Neuronal stem cell (in vitro differentiated cells): ENCODE measurements around the gene IFT25.
A peak's percentile ranks its signal among the peaks of the same experiment; 100 is the strongest.

ENCODE experiments used
- DNase-seq: peaks from one replicate; pipeline ENCODE4 v3.0.0-alpha.2; 2013; ENCODE audit warnings: low spot score
- H2AFZ ChIP-seq: one replicate; pipeline ENCODE4 v1.6.1; 2013; ENCODE audit warnings: mild to moderate bottlenecking, low read length, inconsistent platforms
- H2AK5ac ChIP-seq: 2 replicates; pipeline ENCODE4 v1.6.1; 2013; ENCODE audit warnings: low read depth, mild to moderate bottlenecking, inconsistent platforms, low read length, moderate library complexity, mixed read lengths
- H2BK120ac ChIP-seq: 2 replicates; pipeline ENCODE4 v1.6.1; 2013; ENCODE audit warnings: low read depth, mild to moderate bottlenecking, inconsistent platforms, low read length, moderate library complexity, mixed read lengths
- H2BK12ac ChIP-seq: one replicate; pipeline ENCODE4 v1.6.1; 2013; ENCODE audit warnings: low read length, inconsistent platforms
- H2BK15ac ChIP-seq: 2 replicates; pipeline ENCODE4 v1.6.1; 2013; ENCODE audit warnings: mild to moderate bottlenecking, low read length, inconsistent platforms, mixed read lengths
- H2BK5ac ChIP-seq: one replicate; pipeline ENCODE4 v1.6.1; 2013; ENCODE audit warnings: inconsistent platforms, mild to moderate bottlenecking, low read length, moderate library complexity
- H3K14ac ChIP-seq: one replicate; pipeline ENCODE4 v1.6.1; 2013; ENCODE audit warnings: low read length, inconsistent platforms
- H3K18ac ChIP-seq: 2 replicates; pipeline ENCODE4 v1.6.1; 2013; ENCODE audit warnings: low read length, inconsistent platforms
- H3K23ac ChIP-seq: 2 replicates; pipeline ENCODE4 v1.6.1; 2013; ENCODE audit warnings: low read depth, mild to moderate bottlenecking, mixed read lengths, low read length, inconsistent platforms; ENCODE audit not compliant: poor library complexity
- H3K27ac ChIP-seq: replicated peaks from 3 replicates; pipeline ENCODE4 v1.5.1; 2013; ENCODE audit warnings: low read length, inconsistent platforms
- H3K27me3 ChIP-seq, 3 experiments: 2 replicates each; pipeline ENCODE4 v1.6.1; 2013; ENCODE audit warnings: low read length in 3 of 3, mild to moderate bottlenecking in 2 of 3, inconsistent platforms in 1 of 3, low read depth in 1 of 3, mixed read lengths in 1 of 3, moderate library complexity in 1 of 3; ENCODE audit not compliant: control insufficient read depth in 3 of 3, insufficient read depth in 3 of 3
- H3K36me3 ChIP-seq, 2 donors: replicated peaks in 1 of 2; 2 replicates each; pipeline ENCODE4 v1.6.1; 2013; ENCODE audit warnings: low read length in 2 of 2; ENCODE audit not compliant: control insufficient read depth in 2 of 2, insufficient read depth in 2 of 2
- H3K4ac ChIP-seq: 2 replicates; pipeline ENCODE4 v1.6.1; 2013; ENCODE audit warnings: inconsistent platforms, mild to moderate bottlenecking, low read length, moderate library complexity
- H3K4me1 ChIP-seq, 2 donors: 1 replicate in 1 of 2; 2 replicates in 1 of 2; pipeline ENCODE4 v1.6.1; 2013; ENCODE audit warnings: low read length in 2 of 2, low read depth in 1 of 2; ENCODE audit not compliant: control insufficient read depth in 2 of 2, insufficient read depth in 1 of 2
- H3K4me2 ChIP-seq: one replicate; pipeline ENCODE4 v1.6.1; 2013; ENCODE audit warnings: mild to moderate bottlenecking, low read length, inconsistent platforms; ENCODE audit not compliant: insufficient read depth, poor library complexity, severe bottlenecking
- H3K4me3 ChIP-seq, 2 donors: 2 replicates each; pipeline ENCODE4 v1.5.1; 2013; ENCODE audit warnings: low read length in 2 of 2, mild to moderate bottlenecking in 2 of 2, inconsistent platforms in 1 of 2, moderate library complexity in 1 of 2
- H3K79me1 ChIP-seq: one replicate; pipeline ENCODE4 v1.6.1; 2013; ENCODE audit warnings: low read depth, mild to moderate bottlenecking, inconsistent platforms, low read length, moderate library complexity
- H3K9ac ChIP-seq: one replicate; pipeline ENCODE4 v1.6.1; 2013; ENCODE audit warnings: mild to moderate bottlenecking, low read depth, low read length, inconsistent platforms; ENCODE audit not compliant: poor library complexity
- H3K9me3 ChIP-seq, 2 donors: replicated peaks in 1 of 2; 2 replicates each; pipeline versions ENCODE3 to v1.6.1; 2013; ENCODE audit warnings: low read length in 2 of 2, mild to moderate bottlenecking in 2 of 2, inconsistent platforms in 1 of 2, low read depth in 1 of 2, mixed read lengths in 1 of 2, moderate library complexity in 1 of 2; ENCODE audit not compliant: control insufficient read depth in 2 of 2, insufficient read depth in 1 of 2
- H4K8ac ChIP-seq: one replicate; pipeline ENCODE4 v1.6.1; 2013; ENCODE audit warnings: low read depth, mild to moderate bottlenecking, inconsistent platforms, low read length, moderate library complexity
- H4K91ac ChIP-seq: one replicate; pipeline ENCODE4 v1.6.1; 2013; ENCODE audit warnings: low read length, low read depth, mild to moderate bottlenecking, inconsistent platforms; ENCODE audit not compliant: poor library complexity
- WGBS, 2 donors: extraction: QIAGEN DNeasy Blood & Tissue Kit; methylation state at CpG; one replicate each; pipeline ENCODE4 v1.1.7; 2013; ENCODE audit warnings: missing lambda C conversion rate in 2 of 2, mixed read lengths in 1 of 2; ENCODE audit not compliant: insufficient read length in 2 of 2, insufficient replicate concordance in 1 of 2; ENCODE audit errors: extremely low coverage in 2 of 2; 5-methylcytosine and 5-hydroxymethylcytosine counted together

The IFT25 gene

DNA sequence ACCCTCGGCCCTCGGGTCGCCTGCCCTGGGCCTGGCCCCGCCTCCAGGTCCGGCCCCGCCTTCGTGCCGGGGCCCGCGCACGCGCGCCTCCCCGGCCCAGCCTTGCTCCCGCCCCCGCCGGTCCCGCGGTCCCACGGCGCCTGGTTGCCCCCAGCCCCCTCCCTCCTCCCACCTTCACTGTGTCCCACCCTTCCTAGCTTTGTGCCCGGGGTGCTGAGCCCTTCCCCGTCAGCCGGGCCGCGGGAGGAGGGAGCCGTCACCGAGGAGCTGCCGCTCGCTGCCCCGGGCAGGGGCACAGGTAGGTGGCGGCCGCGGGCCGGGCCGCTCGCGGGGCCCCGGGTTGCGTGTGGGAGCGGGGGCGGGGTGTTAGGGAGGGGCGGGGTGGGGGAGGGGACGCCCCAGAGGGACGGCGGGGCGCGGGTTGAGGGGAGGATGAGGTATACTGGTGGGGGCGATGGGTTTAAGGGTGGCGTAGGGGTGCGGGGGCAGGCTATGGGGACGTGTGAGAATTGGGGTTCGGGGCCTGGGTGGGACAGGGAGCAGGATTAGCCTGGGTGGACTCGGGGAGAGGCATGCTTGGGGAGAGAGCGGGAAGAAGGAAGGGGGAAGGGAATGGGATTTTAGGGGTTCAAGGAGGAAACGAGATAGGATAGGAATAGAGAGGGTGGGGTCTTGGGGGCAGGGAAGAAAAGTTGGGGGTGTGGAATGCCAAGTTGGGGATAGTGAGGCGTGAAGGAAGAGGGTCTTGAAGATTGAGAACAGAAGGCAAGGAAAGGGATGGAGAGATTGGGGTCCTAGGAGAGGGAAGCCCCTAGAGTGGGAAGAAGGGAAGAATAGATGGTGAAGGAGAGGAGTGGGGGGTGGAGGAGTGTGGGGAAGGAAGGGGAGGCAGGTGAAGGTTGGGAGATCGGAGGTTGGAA lies 1.0 kb upstream of the IFT25 start, which contains the start of gene LRRC42:
Gene LRRC42, plus strand, starts transcription at position 99 of the 920 bp plus-strand sequence. CDS start 5,650 bp downstream, outside the sequence.
- Histone ChIP-seq H3K9me3 (peaks cover 0 to 5% of the 10 kb centered on the region in 2 donors), H2AK5ac (peak within 1 kb of the TSS; percentile 66), H2BK15ac (no peak within 1 kb of the TSS), H2BK5ac (peak within 1 kb of the TSS; percentile 99), H3K36me3 (peaks cover 1 to 21% of the 10 kb centered on the region in 2 donors), H3K27me3 (no peaks in the 10 kb centered on the region), H3K4ac (no peak within 1 kb of the TSS), H3K4me3 (peak within 1 kb of the TSS; percentile 93 to 97), H2BK12ac (no peak within 1 kb of the TSS), H3K27ac (peak within 1 kb of the TSS; percentile 93), H4K91ac (no peak within 1 kb of the TSS), H3K9ac (peak within 1 kb of the TSS; percentile 97), H3K23ac (peak within 1 kb of the TSS; percentile 98), H4K8ac (no peak within 1 kb of the TSS), H3K4me1 (peaks cover 4 to 11% of the 10 kb centered on the region in 2 donors), H2AFZ (peak within 1 kb of the TSS; percentile 98), H3K79me1 (peaks cover 6% of the 10 kb centered on the region), H3K18ac (peak within 1 kb of the TSS; percentile 98), H2BK120ac (no peak within 1 kb of the TSS), H3K14ac (peak within 1 kb of the TSS; percentile 78), H3K4me2 (peak within 1 kb of the TSS; percentile 82)
- no peak for DNase-seq
- WGBS, 2 donors, result no CpG with 5 or more reads among the region's 58 CpGs

DNA sequence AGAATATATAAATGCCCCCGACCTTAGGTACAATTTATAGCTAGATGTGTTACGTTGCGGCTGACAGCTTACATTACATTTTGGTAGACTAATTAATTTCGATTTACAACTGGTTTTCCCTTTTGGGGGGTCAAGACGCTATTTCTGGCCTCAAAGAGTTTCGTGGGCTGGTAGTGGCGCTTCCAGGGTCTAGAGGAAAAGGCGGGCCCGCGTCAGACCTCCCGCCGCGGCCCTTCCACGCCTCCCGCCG lies 391 bp downstream of the IFT25 start:
- H4K8ac ChIP-seq, result no peak overlapping the region
- no peak overlapping the region for H2BK15ac ChIP-seq
- peak overlapping the region; percentile 66 for H2AK5ac ChIP-seq
- H2BK120ac ChIP-seq, result no peak overlapping the region
- H3K36me3 ChIP-seq, result peaks cover under 1 to 23% of the 10 kb centered on the region in 2 donors
- H3K18ac ChIP-seq, result peak overlapping the region; percentile 86
- no peak for DNase-seq
- H2AFZ ChIP-seq, result peak overlapping the region; percentile 98
- H3K4me1 ChIP-seq, result peaks cover 4 to 11% of the 10 kb centered on the region in 2 donors
- no peak overlapping the region for H4K91ac ChIP-seq
- WGBS, 2 donors, result no CpG with 5 or more reads among the region's 16 CpGs
- peak overlapping the region; percentile 98 for H3K23ac ChIP-seq
- H3K14ac ChIP-seq, result peak overlapping the region; percentile 77
- peak overlapping the region; percentile 92 to 97 for H3K4me3 ChIP-seq
- peaks cover 6% of the 10 kb centered on the region for H3K79me1 ChIP-seq
- peak overlapping the region; percentile 99 for H2BK5ac ChIP-seq
- peak overlapping the region; percentile 97 for H3K9ac ChIP-seq
- H3K9me3 ChIP-seq, result peaks cover 0 to 5% of the 10 kb centered on the region in 2 donors
- peak overlapping the region; percentile 72 for H3K4me2 ChIP-seq
- no peaks in the 10 kb centered on the region for H3K27me3 ChIP-seq
- peak overlapping the region; percentile 71 for H3K27ac ChIP-seq
- H2BK12ac ChIP-seq, result no peak overlapping the region
- no peak overlapping the region for H3K4ac ChIP-seq

DNA sequence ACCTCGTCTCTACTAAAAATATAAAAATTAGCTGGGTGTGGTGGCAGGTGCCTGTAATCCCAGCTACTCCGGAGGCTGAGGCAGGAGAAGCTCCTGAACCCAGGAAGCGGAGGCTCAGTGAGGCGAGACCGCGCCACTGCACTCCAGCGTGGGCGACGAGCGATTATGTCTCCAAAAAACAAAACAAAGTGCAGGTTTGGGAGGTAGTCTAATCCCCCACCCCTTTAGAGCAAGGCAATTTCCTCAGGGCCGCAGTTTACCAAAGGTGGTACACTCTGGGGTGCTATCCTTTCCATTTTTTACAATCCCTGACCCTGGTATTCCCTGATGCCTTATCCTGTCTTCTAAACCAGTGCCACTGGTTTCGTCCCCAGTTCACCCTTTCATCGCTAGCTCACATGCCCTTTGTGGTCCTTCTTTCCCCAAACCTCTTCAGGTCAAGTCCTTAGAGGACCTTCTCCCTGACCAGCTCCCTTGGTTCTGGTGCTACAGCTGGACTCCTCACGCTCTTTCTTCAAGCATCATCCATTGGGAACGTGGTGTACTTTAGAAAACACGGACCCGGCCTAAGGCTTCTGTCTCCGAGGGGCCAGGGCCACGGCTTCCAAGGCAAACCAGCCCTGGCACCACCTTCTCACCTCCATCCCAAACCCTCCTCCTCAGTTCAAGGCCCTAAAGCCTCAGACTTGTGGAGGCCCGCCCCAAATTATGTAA lies 873 bp downstream of the IFT25 start:
- Histone ChIP-seq H4K8ac (no peak overlapping the region), H2BK12ac (no peak overlapping the region), H3K4me2 (peak overlapping the region; percentile 72), H3K23ac (no peak overlapping the region), H2BK15ac (no peak overlapping the region), H3K27ac (no peak overlapping the region), H2AFZ (peak overlapping the region; percentile 98), H2AK5ac (no peak overlapping the region), H3K18ac (no peak overlapping the region), H3K4me1 (peaks cover 4 to 11% of the 10 kb centered on the region in 2 donors), H3K79me1 (peaks cover 6% of the 10 kb centered on the region), H3K4ac (no peak overlapping the region), H2BK120ac (no peak overlapping the region), H3K9me3 (peaks cover 0 to 5% of the 10 kb centered on the region in 2 donors), H3K14ac (no peak overlapping the region), H3K27me3 (no peaks in the 10 kb centered on the region), H4K91ac (no peak overlapping the region), H3K9ac (peak overlapping the region; percentile 37), H3K4me3 (peak overlapping the region; percentile 92 to 97), H2BK5ac (no peak overlapping the region), H3K36me3 (peaks cover 0 to 27% of the 10 kb centered on the region in 2 donors)
- no CpG with 5 or more reads among the region's 20 CpGs for WGBS, 2 donors
- DNase-seq, result no peak
